Activated CD4-positive, alpha-beta T cell treated with anti-CD3 and anti-CD28 coated beads for 1 hour (primary cell): ENCODE data around the gene EXD3.
"Not testable (repeated sequence)": the region's sequence is repeated elsewhere in the genome, so short reads cannot be mapped to it uniquely, and the experiment has no call there.

ENCODE experiments used
- DNase-seq: peaks from one replicate; pipeline ENCODE4 v3.0.0-alpha.2; 2020

EXD3 gene

DNA sequence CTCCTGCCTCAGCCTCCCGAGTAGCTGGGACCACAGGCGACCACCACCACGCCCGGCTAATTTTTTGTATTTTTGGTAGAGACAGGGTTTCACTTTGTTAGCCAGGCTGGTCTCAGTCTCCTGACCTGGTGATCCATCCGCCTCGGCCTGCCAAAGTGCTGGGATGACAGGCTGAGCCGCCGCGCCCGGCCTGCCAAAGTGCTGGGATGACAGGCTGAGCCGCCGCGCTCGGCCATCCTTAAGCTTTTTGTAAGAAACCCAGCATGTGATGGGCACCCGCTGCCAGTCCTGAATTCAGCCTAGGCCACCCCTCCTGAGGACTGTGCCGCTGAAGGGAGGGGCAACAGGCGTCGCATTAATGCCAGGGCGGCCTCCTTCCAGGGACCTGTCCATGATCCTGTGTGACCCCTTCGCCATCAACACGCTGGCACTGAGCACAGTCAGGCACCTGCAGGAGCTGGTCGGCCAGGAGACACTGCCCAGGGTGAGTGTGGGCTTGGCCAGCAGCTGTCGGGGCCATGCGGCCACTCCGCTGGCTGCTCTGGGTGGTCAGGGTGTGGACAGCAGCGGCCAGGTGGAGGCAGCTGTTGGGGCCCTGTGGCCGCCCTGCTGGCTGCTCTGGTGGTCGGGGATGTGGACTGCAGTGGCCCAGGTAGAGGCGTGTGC, 157.3 kb downstream of the EXD3 start:
- no peak for DNase-seq

GRCh38 chr9:137264067-137264466, 158.9 kb downstream of the EXD3 start:
- no peak for DNase-seq

DNA sequence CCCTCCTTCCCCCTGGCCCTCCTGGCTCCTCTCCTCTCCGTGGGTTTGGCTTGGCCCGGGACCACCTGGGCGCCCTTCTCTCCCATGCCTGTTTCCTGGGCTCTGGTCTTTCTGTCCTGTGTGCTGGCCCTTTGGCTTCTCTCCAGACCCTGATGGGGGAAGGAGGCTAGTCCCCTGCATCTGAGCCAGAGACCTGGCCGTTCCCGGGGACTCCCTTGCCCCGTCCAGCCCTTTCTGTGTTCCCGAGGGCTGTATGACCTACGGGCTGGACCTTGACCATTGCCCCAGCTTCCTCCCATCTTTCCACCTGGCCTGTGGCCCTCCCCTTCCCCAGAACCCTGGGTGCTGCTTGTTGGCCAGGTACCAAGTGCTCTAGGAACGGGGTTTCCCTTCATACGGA, 159.5 kb downstream of the EXD3 start:
- DNase-seq, result no peak

GRCh38 chr9:137262909-137263285, 160.1 kb downstream of the EXD3 start:
- no peak for DNase-seq

GRCh38 chr9:137262173-137262908, 160.6 kb downstream of the EXD3 start:
- not testable (repeated sequence) for DNase-seq
